Measurements from ENCODE around the gene VWA2. TPM values are rescaled to one million over a fixed set of nuclear protein-coding genes. Genes with fewer than 3 reads are reported as not detected.

Gene VWA2
- total RNA-seq, 1 experiment from 2014 or later: not detected

GRCh38 chr10:114323023-114323422 is 84.0 kb downstream of the VWA2 start:
- ChIA-PET CTCF (interaction anchor here (0.7 to 1.4 kb wide), 7 partner anchors 11 to 35 kb away, joined by 3 to 8 read pairs (median 4); no protein-coding TSS in a partner anchor), POLR2A (interaction anchor here (3.1 kb wide), 1 partner anchor 148 kb away, joined by 14 read pairs; the partner anchor contains the start of gene CCDC186)
- H3K4me3 Mint-ChIP-seq (ENCODE audit: unreplicated experiment): no peak overlapping the region
- TF ChIP-seq CTCF (IDR thresholded peaks at IDR 0.05; ENCODE audit: unreplicated experiment): no peak
- no TSS peak for BruUV-seq (replicated peaks)
- H3K27me3 Mint-ChIP-seq (ENCODE audit: insufficient read depth, unreplicated experiment): no peaks in the 10 kb centered on the region
- H3K9me3 Mint-ChIP-seq (ENCODE audit: unreplicated experiment): no peaks in the 10 kb centered on the region
- intact Hi-C loops (cut with micrococcal nuclease): no loop called here
- no peak for DNase-seq (ENCODE audit: unreplicated experiment)
- H3K27ac Mint-ChIP-seq (ENCODE audit: low read depth, unreplicated experiment): no peak overlapping the region
- peaks cover 6% of the 10 kb centered on the region for H3K36me3 Mint-ChIP-seq (ENCODE audit: insufficient read depth, unreplicated experiment)
- H3K4me1 Mint-ChIP-seq (ENCODE audit: insufficient read depth, unreplicated experiment): peaks cover 43% of the 10 kb centered on the region

- no peak overlapping the region for H3K27ac Mint-ChIP-seq (ENCODE audit: low read depth, unreplicated experiment)
- no peaks in the 10 kb centered on the region for H3K27me3 Mint-ChIP-seq (ENCODE audit: insufficient read depth, unreplicated experiment)
- ChIA-PET POLR2A (interaction anchor here (0.7 kb wide), 1 partner anchor 16 kb away, joined by 3 read pairs; no protein-coding TSS in a partner anchor), CTCF (interaction anchor here (0.8 kb wide), 1 partner anchor 141 kb away, joined by 3 read pairs; no protein-coding TSS in a partner anchor)
- DNase-seq (ENCODE audit: unreplicated experiment): no peak
- H3K4me1 Mint-ChIP-seq (ENCODE audit: insufficient read depth, unreplicated experiment): peaks cover 20% of the 10 kb centered on the region
- no TSS peak for BruUV-seq (replicated peaks)
- TF ChIP-seq CTCF (IDR thresholded peaks at IDR 0.05; ENCODE audit: unreplicated experiment): no peak
- intact Hi-C loops (cut with micrococcal nuclease): no loop called here
- H3K4me3 Mint-ChIP-seq (ENCODE audit: unreplicated experiment): no peak overlapping the region
- H3K36me3 Mint-ChIP-seq (ENCODE audit: insufficient read depth, unreplicated experiment): no peaks in the 10 kb centered on the region
- no peaks in the 10 kb centered on the region for H3K9me3 Mint-ChIP-seq (ENCODE audit: unreplicated experiment)
Observed at GRCh38 chr10:114326795-114327194, 87.7 kb downstream of the VWA2 start.

GRCh38 chr10:114327537-114328440 is 88.7 kb downstream of the VWA2 start:
- no peak overlapping the region for H3K4me3 Mint-ChIP-seq (ENCODE audit: unreplicated experiment)
- no TSS peak for BruUV-seq (replicated peaks)
- intact Hi-C loops (cut with micrococcal nuclease): no loop called here
- TF ChIP-seq CTCF (IDR thresholded peaks at IDR 0.05; ENCODE audit: unreplicated experiment): no peak
- peaks cover 10% of the 10 kb centered on the region for H3K4me1 Mint-ChIP-seq (ENCODE audit: insufficient read depth, unreplicated experiment)
- POLR2A ChIA-PET: interaction anchor here (0.5 to 0.6 kb wide), 2 partner anchors 9 to 153 kb away, joined by 3 to 4 read pairs; no protein-coding TSS in a partner anchor
- DNase-seq (ENCODE audit: unreplicated experiment): no peak
- H3K27ac Mint-ChIP-seq (ENCODE audit: low read depth, unreplicated experiment): no peak overlapping the region
- no peaks in the 10 kb centered on the region for H3K36me3 Mint-ChIP-seq (ENCODE audit: insufficient read depth, unreplicated experiment)
- CTCF ChIA-PET: interaction anchor here (0.5 to 0.8 kb wide), 3 partner anchors 20 to 142 kb away, joined by 3 read pairs; no protein-coding TSS in a partner anchor
- no peaks in the 10 kb centered on the region for H3K27me3 Mint-ChIP-seq (ENCODE audit: insufficient read depth, unreplicated experiment)
- H3K9me3 Mint-ChIP-seq (ENCODE audit: unreplicated experiment): no peaks in the 10 kb centered on the region

GRCh38 chr10:114328441-114328812 is 89.4 kb downstream of the VWA2 start:
- H3K27ac Mint-ChIP-seq (ENCODE audit: low read depth, unreplicated experiment): no peak overlapping the region
- no peaks in the 10 kb centered on the region for H3K27me3 Mint-ChIP-seq (ENCODE audit: insufficient read depth, unreplicated experiment)
- ChIA-PET CTCF (no interaction called here), POLR2A (interaction anchor here (0.6 kb wide), 1 partner anchor 154 kb away, joined by 4 read pairs; no protein-coding TSS in a partner anchor)
- DNase-seq (ENCODE audit: unreplicated experiment): no peak
- H3K4me1 Mint-ChIP-seq (ENCODE audit: insufficient read depth, unreplicated experiment): peaks cover 9% of the 10 kb centered on the region
- no peaks in the 10 kb centered on the region for H3K36me3 Mint-ChIP-seq (ENCODE audit: insufficient read depth, unreplicated experiment)
- no peak overlapping the region for H3K4me3 Mint-ChIP-seq (ENCODE audit: unreplicated experiment)
- no peaks in the 10 kb centered on the region for H3K9me3 Mint-ChIP-seq (ENCODE audit: unreplicated experiment)
- no peak for TF ChIP-seq CTCF (IDR thresholded peaks at IDR 0.05; ENCODE audit: unreplicated experiment)
- intact Hi-C loops (cut with micrococcal nuclease): no loop called here
- BruUV-seq (replicated peaks): no TSS peak
